Stimulated activated CD4-positive, alpha-beta T cell treated with anti-CD3 and anti-CD28 coated beads, Interleukin-2, amount 100 ng/mL, for 48 hours (primary cell): Measurements from ENCODE around the gene SRCAP.
"Not testable (repeated sequence)": the region's sequence is repeated elsewhere in the genome, so short reads cannot be mapped to it uniquely, and the experiment has no call there.

Experiments used
- DNase-seq, 2 donors: peaks; one replicate each; pipeline ENCODE4 v3.0.0-alpha.2; 2020

The SRCAP gene

GRCh38 chr16:30664616-30665109 lies 34.3 kb upstream of the SRCAP start:
- no peak for DNase-seq

- DNase-seq = no peak
Observed at GRCh38 chr16:30665155-30665829, 33.7 kb upstream of the SRCAP start.

- no peak for DNase-seq
Observed at GRCh38 chr16:30665830-30666190, 33.2 kb upstream of the SRCAP start.

GRCh38 chr16:30666681-30667080 lies 32.3 kb upstream of the SRCAP start:
- no peak for DNase-seq

- DNase-seq = no peak
Observed at GRCh38 chr16:30667361-30667905, 31.5 kb upstream of the SRCAP start.

- DNase-seq = no peak
Observed at GRCh38 chr16:30668393-30668792, 30.6 kb upstream of the SRCAP start.

- no peak for DNase-seq
Observed at GRCh38 chr16:30669026-30669902, 29.7 kb upstream of the SRCAP start.

GRCh38 chr16:30669903-30670824 lies 28.8 kb upstream of the SRCAP start:
- DNase-seq = no peak

- DNase-seq = no peak
Observed at GRCh38 chr16:30675143-30675542, 23.8 kb upstream of the SRCAP start.

- no peak for DNase-seq
Observed at GRCh38 chr16:30677931-30678585, 20.9 kb upstream of the SRCAP start.

GRCh38 chr16:30678586-30678970 lies 20.4 kb upstream of the SRCAP start:
- no peak for DNase-seq

- DNase-seq = no peak
Observed at GRCh38 chr16:30680326-30680725, 18.6 kb upstream of the SRCAP start.

- DNase-seq = no peak
Observed at GRCh38 chr16:30688701-30689100, 10.3 kb upstream of the SRCAP start.

- DNase-seq = no peak
Observed at GRCh38 chr16:30691907-30692306, 7.1 kb upstream of the SRCAP start.

- DNase-seq = no peak
Observed at GRCh38 chr16:30692396-30693064, 6.4 kb upstream of the SRCAP start.

GRCh38 chr16:30694926-30695693 lies 3.9 kb upstream of the SRCAP start:
- DNase-seq = no peak

GRCh38 chr16:30696646-30697045 lies 2.3 kb upstream of the SRCAP start:
- DNase-seq = not testable (repeated sequence)

GRCh38 chr16:30697264-30698138 lies 1.5 kb upstream of the SRCAP start:
- DNase-seq = no peak

- peak; percentile 99 for DNase-seq
Observed at GRCh38 chr16:30698139-30698815, 694 bp upstream of the SRCAP start.
